SK-N-SH treated with all-trans-retinoic acid at 6 μM for 48 hours (cell line): Measurements from ENCODE around the gene MLLT1.

Experiments
- ATAC-seq: fragments of 200-7000 bp; cut with Tn5 transposase; 3 replicates; pipeline ENCODE4 v1.9.1; 2020; ENCODE audit warnings: mild to moderate bottlenecking, moderate library complexity
- ARNTL ChIP-seq: fragments of 450-650 bp; formaldehyde crosslinking; IDR thresholded peaks from 2 replicates; pipeline ENCODE4 v1.5.0; 2020; ENCODE audit warnings: low read depth, mild to moderate bottlenecking, moderate library complexity, borderline replicate concordance
- BACH2 ChIP-seq: fragments of 250-450 bp; sonication (Bioruptor Pico); IDR thresholded peaks from 2 replicates; pipeline ENCODE4 v1.9.0; 2021; ENCODE audit warnings: mild to moderate bottlenecking, borderline replicate concordance
- CSDC2 ChIP-seq: fragments of 250-450 bp; sonication (Bioruptor Pico); IDR thresholded peaks from 2 replicates; pipeline ENCODE4 v1.5.0; 2020; ENCODE audit warnings: mild to moderate bottlenecking, moderate library complexity
- ESRRG ChIP-seq: fragments of 250-450 bp; sonication (Bioruptor Pico); IDR thresholded peaks from 2 replicates; pipeline ENCODE4 v1.6.1; 2021; ENCODE audit warnings: mild to moderate bottlenecking
- GLIS3 ChIP-seq: fragments of 250-450 bp; sonication (Bioruptor Pico); IDR thresholded peaks from 2 replicates; pipeline ENCODE4 v1.5.0; 2020; ENCODE audit warnings: mild to moderate bottlenecking, moderate library complexity
- ISL1 ChIP-seq: fragments of 250-450 bp; sonication (Bioruptor Pico); IDR thresholded peaks from 2 replicates; pipeline ENCODE4 v2.1.2; 2022; ENCODE audit warnings: mild to moderate bottlenecking, moderate library complexity
- OSR1 ChIP-seq: fragments of 250-450 bp; sonication (Bioruptor Pico); IDR thresholded peaks from 2 replicates; pipeline ENCODE4 v1.8.0; 2022; ENCODE audit warnings: moderate library complexity, mild to moderate bottlenecking, inconsistent platforms
- PPARA ChIP-seq: fragments of 250-450 bp; sonication (Bioruptor Pico); IDR thresholded peaks from 2 replicates; pipeline ENCODE4 v1.5.0; 2020; ENCODE audit warnings: mild to moderate bottlenecking, borderline replicate concordance
- RARB ChIP-seq: fragments of 250-450 bp; sonication (Bioruptor Pico); IDR thresholded peaks from 2 replicates; pipeline ENCODE4 v1.8.0; 2021; ENCODE audit warnings: mild to moderate bottlenecking, moderate library complexity
- SNAI2 ChIP-seq: fragments of 250-450 bp; sonication (Bioruptor Pico); IDR thresholded peaks from 2 replicates; pipeline ENCODE4 v1.5.0; 2020; ENCODE audit warnings: mild to moderate bottlenecking, moderate library complexity
- TCF4 ChIP-seq: fragments of 250-450 bp; sonication (Bioruptor Pico); IDR thresholded peaks from 2 replicates; pipeline ENCODE4 v1.8.0; 2021; ENCODE audit warnings: mild to moderate bottlenecking, moderate library complexity, borderline replicate concordance
- TOX ChIP-seq: fragments of 250-450 bp; sonication (Bioruptor Pico); IDR thresholded peaks from 2 replicates; pipeline ENCODE4 v1.8.0; 2021; ENCODE audit warnings: mild to moderate bottlenecking, moderate library complexity, borderline replicate concordance
- ZC3H10 ChIP-seq: fragments of 250-450 bp; sonication (Bioruptor Pico); IDR thresholded peaks from 2 replicates; pipeline ENCODE4 v1.5.1; 2021; ENCODE audit warnings: mild to moderate bottlenecking, moderate library complexity
- ZFP3 ChIP-seq: fragments of 250-450 bp; sonication (Bioruptor Pico); IDR thresholded peaks from 2 replicates; pipeline ENCODE4 v1.5.0; 2020; ENCODE audit warnings: mild to moderate bottlenecking, moderate library complexity
- ZFP30 ChIP-seq: fragments of 450-650 bp; formaldehyde crosslinking; IDR thresholded peaks from 2 replicates; pipeline ENCODE4 v1.5.0; 2022; ENCODE audit warnings: mild to moderate bottlenecking, moderate library complexity
- ZNF565 ChIP-seq: fragments of 450-650 bp; formaldehyde crosslinking; conservative IDR thresholded peaks from 2 replicates; pipeline ENCODE4 v1.5.0; 2020; ENCODE audit warnings: low read depth, mild to moderate bottlenecking, moderate library complexity
- ZNF70 ChIP-seq: fragments of 450-650 bp; formaldehyde crosslinking; IDR thresholded peaks from 2 replicates; pipeline ENCODE4 v1.5.0; 2020; ENCODE audit warnings: mild to moderate bottlenecking, moderate library complexity
- ZNF8 ChIP-seq: fragments of 450-650 bp; formaldehyde crosslinking; IDR thresholded peaks from 2 replicates; pipeline ENCODE4 v1.5.0; 2020; ENCODE audit warnings: mild to moderate bottlenecking, moderate library complexity
- TF ChIP-seq, protein P1 (sequence below): fragments of 250-450 bp; sonication (Bioruptor Pico); IDR thresholded peaks from 2 replicates; pipeline ENCODE4 v1.5.1; 2021; ENCODE audit warnings: mild to moderate bottlenecking, moderate library complexity
- TF ChIP-seq, protein P2 (sequence below): fragments of 250-450 bp; sonication (Bioruptor Pico); IDR thresholded peaks from 2 replicates; pipeline ENCODE4 v1.8.0; 2020; ENCODE audit warnings: mild to moderate bottlenecking, moderate library complexity, borderline replicate concordance
- TF ChIP-seq, protein P3 (sequence below): fragments of 250-450 bp; sonication (Bioruptor Pico); IDR thresholded peaks from 2 replicates; pipeline ENCODE4 v1.5.0; 2020; ENCODE audit warnings: mild to moderate bottlenecking, moderate library complexity
- TF ChIP-seq, protein P4 (sequence below): fragments of 250-450 bp; sonication (Bioruptor Pico); IDR thresholded peaks from 2 replicates; pipeline ENCODE4 v1.8.0; 2021; ENCODE audit warnings: low read depth, mild to moderate bottlenecking, moderate library complexity, borderline replicate concordance

The MLLT1 gene

DNA sequence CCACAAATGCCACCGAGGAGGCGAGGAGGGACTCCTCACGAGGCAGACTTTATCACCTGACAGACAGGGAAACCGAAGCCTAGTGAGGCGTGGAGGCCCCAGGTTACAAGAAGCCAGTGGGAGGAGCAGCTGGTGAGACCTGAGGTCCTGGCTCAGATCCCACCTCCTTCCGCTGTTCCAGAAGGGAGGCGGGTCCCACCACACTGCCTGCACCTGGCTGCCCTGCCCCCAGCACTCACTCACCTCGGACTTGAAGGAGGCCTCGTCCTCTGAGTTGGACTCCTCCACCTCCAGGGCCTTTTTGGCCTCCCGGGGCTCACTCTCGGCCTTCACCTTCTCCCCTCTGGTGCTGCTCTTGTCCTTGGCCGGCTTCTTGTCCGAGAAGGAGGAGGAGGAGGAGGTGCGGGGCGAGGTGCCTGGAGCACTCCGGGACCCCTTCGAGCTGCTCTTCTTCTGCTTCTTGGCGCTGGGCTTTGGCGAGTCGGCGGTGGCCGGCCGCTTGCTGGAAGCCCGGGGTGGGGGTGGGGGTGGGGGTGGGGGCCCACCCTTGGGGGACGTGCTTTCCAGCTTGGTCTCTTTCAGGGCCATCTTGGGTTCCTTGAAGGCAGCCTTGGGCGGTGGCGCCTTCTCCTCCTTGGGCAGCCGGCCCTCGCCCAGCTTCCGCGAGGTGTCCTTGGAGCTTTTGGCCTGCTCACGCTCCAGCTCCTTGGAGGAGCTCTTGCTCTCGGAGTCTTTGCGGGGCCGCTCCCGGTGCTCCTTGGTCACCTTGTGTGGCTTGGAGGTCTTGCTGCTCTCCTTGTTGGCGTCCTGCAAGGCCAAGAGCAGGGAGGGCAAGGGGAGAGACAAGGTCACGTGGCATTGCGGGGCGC is 57.7 kb downstream of the MLLT1 start:
- ATAC-seq, result no peak
- TF ChIP-seq ZFP30 (CRISPR knock-in tag) (no peak), ZNF565 (CRISPR knock-in tag) (no peak), TCF4 (CRISPR knock-in tag) (no peak), OSR1 (CRISPR knock-in tag) (no peak), PPARA (no peak), RARB (no peak), ZC3H10 (CRISPR knock-in tag) (no peak), ZFP3 (no peak), BACH2 (no peak), ZNF8 (no peak), CSDC2 (CRISPR knock-in tag) (no peak), ZNF70 (CRISPR knock-in tag) (no peak), TOX (CRISPR knock-in tag) (no peak), GLIS3 (CRISPR knock-in tag) (no peak), SNAI2 (CRISPR knock-in tag) (no peak), ESRRG (CRISPR knock-in tag) (no peak)
- TF ChIP-seq, protein P1, sequence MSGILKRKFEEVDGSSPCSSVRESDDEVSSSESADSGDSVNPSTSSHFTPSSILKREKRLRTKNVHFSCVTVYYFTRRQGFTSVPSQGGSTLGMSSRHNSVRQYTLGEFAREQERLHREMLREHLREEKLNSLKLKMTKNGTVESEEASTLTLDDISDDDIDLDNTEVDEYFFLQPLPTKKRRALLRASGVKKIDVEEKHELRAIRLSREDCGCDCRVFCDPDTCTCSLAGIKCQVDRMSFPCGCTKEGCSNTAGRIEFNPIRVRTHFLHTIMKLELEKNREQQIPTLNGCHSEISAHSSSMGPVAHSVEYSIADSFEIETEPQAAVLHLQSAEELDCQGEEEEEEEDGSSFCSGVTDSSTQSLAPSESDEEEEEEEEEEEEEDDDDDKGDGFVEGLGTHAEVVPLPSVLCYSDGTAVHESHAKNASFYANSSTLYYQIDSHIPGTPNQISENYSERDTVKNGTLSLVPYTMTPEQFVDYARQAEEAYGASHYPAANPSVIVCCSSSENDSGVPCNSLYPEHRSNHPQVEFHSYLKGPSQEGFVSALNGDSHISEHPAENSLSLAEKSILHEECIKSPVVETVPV (CRISPR knock-in tag), result no peak
- TF ChIP-seq, protein P2, sequence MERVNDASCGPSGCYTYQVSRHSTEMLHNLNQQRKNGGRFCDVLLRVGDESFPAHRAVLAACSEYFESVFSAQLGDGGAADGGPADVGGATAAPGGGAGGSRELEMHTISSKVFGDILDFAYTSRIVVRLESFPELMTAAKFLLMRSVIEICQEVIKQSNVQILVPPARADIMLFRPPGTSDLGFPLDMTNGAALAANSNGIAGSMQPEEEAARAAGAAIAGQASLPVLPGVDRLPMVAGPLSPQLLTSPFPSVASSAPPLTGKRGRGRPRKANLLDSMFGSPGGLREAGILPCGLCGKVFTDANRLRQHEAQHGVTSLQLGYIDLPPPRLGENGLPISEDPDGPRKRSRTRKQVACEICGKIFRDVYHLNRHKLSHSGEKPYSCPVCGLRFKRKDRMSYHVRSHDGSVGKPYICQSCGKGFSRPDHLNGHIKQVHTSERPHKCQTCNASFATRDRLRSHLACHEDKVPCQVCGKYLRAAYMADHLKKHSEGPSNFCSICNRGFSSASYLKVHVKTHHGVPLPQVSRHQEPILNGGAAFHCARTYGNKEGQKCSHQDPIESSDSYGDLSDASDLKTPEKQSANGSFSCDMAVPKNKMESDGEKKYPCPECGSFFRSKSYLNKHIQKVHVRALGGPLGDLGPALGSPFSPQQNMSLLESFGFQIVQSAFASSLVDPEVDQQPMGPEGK (CRISPR knock-in tag), result no peak
- TF ChIP-seq, protein P3, sequence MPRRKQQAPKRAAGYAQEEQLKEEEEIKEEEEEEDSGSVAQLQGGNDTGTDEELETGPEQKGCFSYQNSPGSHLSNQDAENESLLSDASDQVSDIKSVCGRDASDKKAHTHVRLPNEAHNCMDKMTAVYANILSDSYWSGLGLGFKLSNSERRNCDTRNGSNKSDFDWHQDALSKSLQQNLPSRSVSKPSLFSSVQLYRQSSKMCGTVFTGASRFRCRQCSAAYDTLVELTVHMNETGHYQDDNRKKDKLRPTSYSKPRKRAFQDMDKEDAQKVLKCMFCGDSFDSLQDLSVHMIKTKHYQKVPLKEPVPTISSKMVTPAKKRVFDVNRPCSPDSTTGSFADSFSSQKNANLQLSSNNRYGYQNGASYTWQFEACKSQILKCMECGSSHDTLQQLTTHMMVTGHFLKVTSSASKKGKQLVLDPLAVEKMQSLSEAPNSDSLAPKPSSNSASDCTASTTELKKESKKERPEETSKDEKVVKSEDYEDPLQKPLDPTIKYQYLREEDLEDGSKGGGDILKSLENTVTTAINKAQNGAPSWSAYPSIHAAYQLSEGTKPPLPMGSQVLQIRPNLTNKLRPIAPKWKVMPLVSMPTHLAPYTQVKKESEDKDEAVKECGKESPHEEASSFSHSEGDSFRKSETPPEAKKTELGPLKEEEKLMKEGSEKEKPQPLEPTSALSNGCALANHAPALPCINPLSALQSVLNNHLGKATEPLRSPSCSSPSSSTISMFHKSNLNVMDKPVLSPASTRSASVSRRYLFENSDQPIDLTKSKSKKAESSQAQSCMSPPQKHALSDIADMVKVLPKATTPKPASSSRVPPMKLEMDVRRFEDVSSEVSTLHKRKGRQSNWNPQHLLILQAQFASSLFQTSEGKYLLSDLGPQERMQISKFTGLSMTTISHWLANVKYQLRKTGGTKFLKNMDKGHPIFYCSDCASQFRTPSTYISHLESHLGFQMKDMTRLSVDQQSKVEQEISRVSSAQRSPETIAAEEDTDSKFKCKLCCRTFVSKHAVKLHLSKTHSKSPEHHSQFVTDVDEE (CRISPR knock-in tag), result no peak
- TF ChIP-seq, protein P4, sequence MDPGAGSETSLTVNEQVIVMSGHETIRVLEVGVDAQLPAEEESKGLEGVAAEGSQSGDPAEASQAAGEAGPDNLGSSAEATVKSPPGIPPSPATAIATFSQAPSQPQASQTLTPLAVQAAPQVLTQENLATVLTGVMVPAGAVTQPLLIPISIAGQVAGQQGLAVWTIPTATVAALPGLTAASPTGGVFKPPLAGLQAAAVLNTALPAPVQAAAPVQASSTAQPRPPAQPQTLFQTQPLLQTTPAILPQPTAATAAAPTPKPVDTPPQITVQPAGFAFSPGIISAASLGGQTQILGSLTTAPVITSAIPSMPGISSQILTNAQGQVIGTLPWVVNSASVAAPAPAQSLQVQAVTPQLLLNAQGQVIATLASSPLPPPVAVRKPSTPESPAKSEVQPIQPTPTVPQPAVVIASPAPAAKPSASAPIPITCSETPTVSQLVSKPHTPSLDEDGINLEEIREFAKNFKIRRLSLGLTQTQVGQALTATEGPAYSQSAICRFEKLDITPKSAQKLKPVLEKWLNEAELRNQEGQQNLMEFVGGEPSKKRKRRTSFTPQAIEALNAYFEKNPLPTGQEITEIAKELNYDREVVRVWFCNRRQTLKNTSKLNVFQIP (CRISPR knock-in tag), result no peak

DNA sequence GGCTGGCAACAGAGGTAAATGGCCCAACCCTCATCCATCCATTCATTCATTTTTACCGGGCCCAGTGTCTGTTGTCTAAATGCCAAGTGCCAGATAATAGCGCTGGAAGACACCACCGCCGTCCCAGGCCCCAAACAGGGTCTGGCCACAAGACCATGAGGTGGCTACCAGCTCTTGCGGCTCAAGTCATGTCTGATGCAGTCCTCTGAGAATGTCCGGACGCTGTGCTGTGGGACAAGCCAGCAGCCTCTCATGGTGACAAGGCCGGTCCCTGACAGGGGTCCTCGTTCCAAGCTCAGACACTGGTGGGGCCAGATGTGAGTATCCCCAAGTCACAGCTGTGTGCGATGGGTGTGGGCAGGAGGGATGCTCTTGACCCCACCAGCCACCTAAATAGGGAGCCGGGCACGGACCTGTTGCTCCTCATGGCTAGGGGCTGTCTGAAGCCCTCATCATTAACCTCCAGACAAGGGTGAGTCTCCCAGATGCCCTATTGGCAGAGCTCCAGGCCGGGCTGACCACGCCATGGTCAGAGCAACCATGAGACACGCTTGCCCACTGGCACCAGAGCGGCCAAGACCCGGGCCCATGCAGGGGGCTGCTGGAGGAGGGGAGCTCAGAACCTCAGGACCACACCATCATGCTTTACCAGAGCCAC is 58.4 kb downstream of the MLLT1 start:
- ATAC-seq, result no peak
- TF ChIP-seq, protein P4 (CRISPR knock-in tag), result no peak
- TF ChIP-seq SNAI2 (CRISPR knock-in tag) (no peak), ARNTL (CRISPR knock-in tag) (no peak), ESRRG (CRISPR knock-in tag) (no peak), TCF4 (CRISPR knock-in tag) (no peak), ZFP3 (no peak), ISL1 (CRISPR knock-in tag) (no peak), BACH2 (no peak)
- TF ChIP-seq, protein P1 (CRISPR knock-in tag), result no peak
